ENCODE measurements around the gene PACSIN2.

PACSIN2 gene

GRCh38 chr22:42883121-42883520 is 131.8 kb downstream of the PACSIN2 start:
- Histone ChIP-seq H3K27me3 (ENCODE audit: control insufficient read depth, low read length) (no peaks in the 10 kb centered on the region), H3K9me2 (replicated peaks; ENCODE audit: control insufficient read depth, low read length) (no peaks in the 10 kb centered on the region), H3K4me1 (ENCODE audit: control insufficient read depth, low read length) (peaks cover 8% of the 10 kb centered on the region), H3K36me3 (ENCODE audit: control insufficient read depth, low read length) (peaks cover 59% of the 10 kb centered on the region), H3F3A (ENCODE audit: control insufficient read depth, insufficient read depth) (no peaks in the 10 kb centered on the region), H3K4me3 (ENCODE audit: low read length) (no peak overlapping the region), H3K4me2 (ENCODE audit: low read length) (no peak overlapping the region), H3K9me3 (ENCODE audit: control insufficient read depth, insufficient read depth, low read length) (no peaks in the 10 kb centered on the region), H3K79me2 (ENCODE audit: control insufficient read depth, low read length) (no peaks in the 10 kb centered on the region), H3K27ac (ENCODE audit: low read depth, low read length) (no peak overlapping the region), H4K20me1 (ENCODE audit: control insufficient read depth, insufficient read depth, low read depth, low read length) (no peaks in the 10 kb centered on the region)
- TF ChIP-seq, protein P1, sequence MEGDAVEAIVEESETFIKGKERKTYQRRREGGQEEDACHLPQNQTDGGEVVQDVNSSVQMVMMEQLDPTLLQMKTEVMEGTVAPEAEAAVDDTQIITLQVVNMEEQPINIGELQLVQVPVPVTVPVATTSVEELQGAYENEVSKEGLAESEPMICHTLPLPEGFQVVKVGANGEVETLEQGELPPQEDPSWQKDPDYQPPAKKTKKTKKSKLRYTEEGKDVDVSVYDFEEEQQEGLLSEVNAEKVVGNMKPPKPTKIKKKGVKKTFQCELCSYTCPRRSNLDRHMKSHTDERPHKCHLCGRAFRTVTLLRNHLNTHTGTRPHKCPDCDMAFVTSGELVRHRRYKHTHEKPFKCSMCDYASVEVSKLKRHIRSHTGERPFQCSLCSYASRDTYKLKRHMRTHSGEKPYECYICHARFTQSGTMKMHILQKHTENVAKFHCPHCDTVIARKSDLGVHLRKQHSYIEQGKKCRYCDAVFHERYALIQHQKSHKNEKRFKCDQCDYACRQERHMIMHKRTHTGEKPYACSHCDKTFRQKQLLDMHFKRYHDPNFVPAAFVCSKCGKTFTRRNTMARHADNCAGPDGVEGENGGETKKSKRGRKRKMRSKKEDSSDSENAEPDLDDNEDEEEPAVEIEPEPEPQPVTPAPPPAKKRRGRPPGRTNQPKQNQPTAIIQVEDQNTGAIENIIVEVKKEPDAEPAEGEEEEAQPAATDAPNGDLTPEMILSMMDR (IDR thresholded peaks at IDR 0.05; ENCODE audit: low read depth, low read length, poor library complexity, severe bottlenecking), result no peak
- TF ChIP-seq EZH2phosphoT487 (IDR thresholded peaks at IDR 0.05; ENCODE audit: borderline replicate concordance, low read length), result no peak

DNA sequence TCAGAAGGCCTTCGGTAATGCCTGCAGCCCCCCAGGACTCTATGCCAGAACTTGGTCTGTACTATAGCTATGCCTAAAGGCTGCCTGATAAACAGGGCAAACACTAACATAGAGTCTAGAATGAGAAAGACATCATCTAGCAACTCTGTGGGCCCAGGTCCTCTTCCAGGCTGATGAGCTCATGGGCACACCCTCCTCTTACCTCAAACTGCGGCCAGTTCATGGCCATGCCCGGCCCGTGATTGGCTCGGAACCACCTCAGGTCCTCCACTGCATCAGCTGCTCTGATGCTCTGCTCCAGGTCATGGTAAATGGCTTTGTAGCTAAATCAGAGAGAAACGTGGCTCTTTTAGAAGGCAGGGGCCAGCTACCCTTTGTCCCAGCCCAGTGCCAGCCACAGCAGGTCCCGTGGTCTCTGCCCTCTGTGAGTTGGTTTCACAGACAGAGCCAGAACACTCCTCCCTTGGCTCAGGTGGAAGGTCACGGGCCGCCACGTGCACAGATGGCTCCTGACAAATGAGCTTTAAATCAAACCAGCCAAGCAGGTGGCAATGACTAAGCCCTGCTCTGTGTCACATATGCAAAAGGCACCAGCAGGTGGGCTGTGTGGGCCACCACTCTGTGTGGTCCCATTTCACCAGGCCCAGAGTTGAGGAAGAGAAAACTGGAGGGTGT is 132.8 kb downstream of the PACSIN2 start:
- Histone ChIP-seq H3K4me3 (ENCODE audit: low read length) (no peak overlapping the region), H3K4me2 (ENCODE audit: low read length) (no peak overlapping the region), H3K27ac (ENCODE audit: low read depth, low read length) (no peak overlapping the region), H3K27me3 (ENCODE audit: control insufficient read depth, low read length) (no peaks in the 10 kb centered on the region), H3K9me3 (ENCODE audit: control insufficient read depth, insufficient read depth, low read length) (no peaks in the 10 kb centered on the region), H3K9me2 (replicated peaks; ENCODE audit: control insufficient read depth, low read length) (no peaks in the 10 kb centered on the region), H4K20me1 (ENCODE audit: control insufficient read depth, insufficient read depth, low read depth, low read length) (no peaks in the 10 kb centered on the region), H3K4me1 (ENCODE audit: control insufficient read depth, low read length) (peaks cover 8% of the 10 kb centered on the region), H3K36me3 (ENCODE audit: control insufficient read depth, low read length) (peaks cover 58% of the 10 kb centered on the region), H3K79me2 (ENCODE audit: control insufficient read depth, low read length) (no peaks in the 10 kb centered on the region), H3F3A (ENCODE audit: control insufficient read depth, insufficient read depth) (no peaks in the 10 kb centered on the region)
- TF ChIP-seq, protein P1 (IDR thresholded peaks at IDR 0.05; ENCODE audit: low read depth, low read length, poor library complexity, severe bottlenecking), result no peak
- no peak for TF ChIP-seq EZH2phosphoT487 (IDR thresholded peaks at IDR 0.05; ENCODE audit: borderline replicate concordance, low read length)

DNA sequence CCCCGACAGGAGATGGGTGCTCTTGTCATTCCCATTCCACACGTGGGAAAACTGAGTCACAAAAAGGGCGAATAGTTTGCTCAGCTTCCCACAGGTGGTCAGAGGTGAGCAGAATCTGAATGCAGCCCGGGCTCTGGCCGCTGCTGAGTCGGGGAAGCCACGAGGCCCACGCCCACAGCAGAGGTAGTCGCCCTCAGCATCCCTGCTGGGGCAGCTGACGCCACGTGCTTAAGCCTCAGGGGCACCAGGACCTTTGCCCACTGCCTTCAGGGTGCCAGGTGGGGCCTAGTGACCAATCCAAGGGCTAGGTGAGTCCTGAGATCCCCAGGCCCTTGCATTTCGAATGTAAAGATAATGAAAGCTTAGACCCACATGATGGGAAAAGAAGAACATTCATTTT is 133.7 kb downstream of the PACSIN2 start:
- Histone ChIP-seq H3K36me3 (ENCODE audit: control insufficient read depth, low read length) (peaks cover 60% of the 10 kb centered on the region), H3K27ac (ENCODE audit: low read depth, low read length) (no peak overlapping the region)

More for the DNA sequence above, 133.7 kb downstream of the PACSIN2 start:
- H3K4me1 ChIP-seq (ENCODE audit: control insufficient read depth, low read length), result peaks cover 8% of the 10 kb centered on the region
- H3K4me2 ChIP-seq (ENCODE audit: low read length), result no peak overlapping the region
- no peaks in the 10 kb centered on the region for H3K27me3 ChIP-seq (ENCODE audit: control insufficient read depth, low read length)
- TF ChIP-seq, protein P1 (IDR thresholded peaks at IDR 0.05; ENCODE audit: low read depth, low read length, poor library complexity, severe bottlenecking), result no peak
- TF ChIP-seq EZH2phosphoT487 (IDR thresholded peaks at IDR 0.05; ENCODE audit: borderline replicate concordance, low read length), result no peak
- H4K20me1 ChIP-seq (ENCODE audit: control insufficient read depth, insufficient read depth, low read depth, low read length), result no peaks in the 10 kb centered on the region
- no peaks in the 10 kb centered on the region for H3K9me3 ChIP-seq (ENCODE audit: control insufficient read depth, insufficient read depth, low read length)
- H3K9me2 ChIP-seq (replicated peaks; ENCODE audit: control insufficient read depth, low read length), result no peaks in the 10 kb centered on the region
- H3K79me2 ChIP-seq (ENCODE audit: control insufficient read depth, low read length), result no peaks in the 10 kb centered on the region
- H3K4me3 ChIP-seq (ENCODE audit: low read length), result no peak overlapping the region
- H3F3A ChIP-seq (ENCODE audit: control insufficient read depth, insufficient read depth), result no peaks in the 10 kb centered on the region

All from DOHH2 (cell line).